ENCODE data around the gene CDCA5.
"Not testable (repeated sequence)": the region's sequence is repeated elsewhere in the genome, so short reads cannot be mapped to it uniquely, and the experiment has no call there.

The CDCA5 gene

GRCh38 chr11:65121447-65121864 lies 37.6 kb upstream of the CDCA5 start:
- DNase-seq (ENCODE audit: low read depth, low spot score): no peak
- H3K4me3 ChIP-seq (ENCODE audit: low read length): peak overlapping the region; percentile 100

- no peak for DNase-seq (ENCODE audit: low read depth, low spot score)
- H3K4me3 ChIP-seq (ENCODE audit: low read length): peak overlapping the region; percentile 100
Measured at GRCh38 chr11:65120831-65121230, 37.0 kb upstream of the CDCA5 start.

- no peak for DNase-seq (ENCODE audit: low read depth, low spot score)
- no peak overlapping the region for H3K4me3 ChIP-seq (ENCODE audit: low read length)
Measured at GRCh38 chr11:65119670-65119995, 35.8 kb upstream of the CDCA5 start.

GRCh38 chr11:65118891-65119669 lies 35.2 kb upstream of the CDCA5 start:
- H3K4me3 ChIP-seq (ENCODE audit: low read length); DNase-seq (ENCODE audit: low read depth, low spot score): not testable (repeated sequence)

- no peak for DNase-seq (ENCODE audit: low read depth, low spot score)
- peak overlapping the region; percentile 18; the same call in 1 of the 2 replicates for H3K4me3 ChIP-seq (ENCODE audit: low read length)
Measured at GRCh38 chr11:65118097-65118837, 34.4 kb upstream of the CDCA5 start.

GRCh38 chr11:65117206-65118096 lies 33.6 kb upstream of the CDCA5 start, which contains the start of gene ZNHIT2:
TSS of gene ZNHIT2 (minus strand) at chr11:65117701. CDS start at chr11:65117653, 48 bp downstream.
- H3K4me3 ChIP-seq (ENCODE audit: low read length): peak within 1 kb of the TSS; percentile 82
- peak; percentile 98 for DNase-seq (ENCODE audit: low read depth, low spot score)

GRCh38 chr11:65116370-65117205 lies 32.7 kb upstream of the CDCA5 start:
- no peak for DNase-seq (ENCODE audit: low read depth, low spot score)
- H3K4me3 ChIP-seq (ENCODE audit: low read length): peak overlapping the region; percentile 82

GRCh38 chr11:65115361-65116082 lies 31.7 kb upstream of the CDCA5 start:
- DNase-seq (ENCODE audit: low read depth, low spot score): no peak
- no peak overlapping the region for H3K4me3 ChIP-seq (ENCODE audit: low read length)

GRCh38 chr11:65114538-65115171 lies 30.8 kb upstream of the CDCA5 start:
- no peak overlapping the region for H3K4me3 ChIP-seq (ENCODE audit: low read length)
- no peak for DNase-seq (ENCODE audit: low read depth, low spot score)

GRCh38 chr11:65113839-65114238 lies 30.0 kb upstream of the CDCA5 start:
- H3K4me3 ChIP-seq (ENCODE audit: low read length): no peak overlapping the region
- DNase-seq (ENCODE audit: low read depth, low spot score): no peak

GRCh38 chr11:65113361-65113756 lies 29.5 kb upstream of the CDCA5 start:
- no peak for DNase-seq (ENCODE audit: low read depth, low spot score)
- H3K4me3 ChIP-seq (ENCODE audit: low read length): peak overlapping the region; percentile 70

GRCh38 chr11:65112546-65113360 lies 28.9 kb upstream of the CDCA5 start:
- DNase-seq (ENCODE audit: low read depth, low spot score): peak; percentile 64
- peak overlapping the region; percentile 70 for H3K4me3 ChIP-seq (ENCODE audit: low read length)

- H3K4me3 ChIP-seq (ENCODE audit: low read length): peak within 1 kb of the TSS; percentile 70
- DNase-seq (ENCODE audit: low read depth, low spot score): peak; percentile 87
Measured at GRCh38 chr11:65111744-65112545, 28.1 kb upstream of the CDCA5 start, which contains the start of gene TM7SF2. TSS of gene TM7SF2 (plus strand) at chr11:65111872. CDS start at chr11:65112016, 144 bp downstream.

GRCh38 chr11:65111159-65111743 lies 27.4 kb upstream of the CDCA5 start:
- no peak overlapping the region for H3K4me3 ChIP-seq (ENCODE audit: low read length)
- no peak for DNase-seq (ENCODE audit: low read depth, low spot score)

- no peak overlapping the region for H3K4me3 ChIP-seq (ENCODE audit: low read length)
- peak; percentile 83 for DNase-seq (ENCODE audit: low read depth, low spot score)
Measured at GRCh38 chr11:65110354-65110861, 26.6 kb upstream of the CDCA5 start.

Measured in Jurkat, Clone E6-1 (cell line).